ENCODE data around the gene TRIM54.
"Not testable (repeated sequence)": the region's sequence is repeated elsewhere in the genome, so short reads cannot be mapped to it uniquely, and the experiment has no call there.

TRIM54 gene

GRCh38 chr2:27309651-27310050, 27.4 kb downstream of the TRIM54 start:
- DNase-seq (ENCODE audit: low read depth in 1 of 2, low spot score in 1 of 2), result no peak

- no peak for DNase-seq (ENCODE audit: low read depth in 1 of 2, low spot score in 1 of 2)
These were observed 29.9 kb downstream of the TRIM54 start for GRCh38 chr2:27312152-27312551.

- no peak for DNase-seq (ENCODE audit: low read depth in 1 of 2, low spot score in 1 of 2)
These were observed 31.8 kb downstream of the TRIM54 start for GRCh38 chr2:27313882-27314645.

- DNase-seq (ENCODE audit: low read depth in 1 of 2, low spot score in 1 of 2), result no peak
These were observed 32.5 kb downstream of the TRIM54 start for GRCh38 chr2:27314709-27315108.

DNA sequence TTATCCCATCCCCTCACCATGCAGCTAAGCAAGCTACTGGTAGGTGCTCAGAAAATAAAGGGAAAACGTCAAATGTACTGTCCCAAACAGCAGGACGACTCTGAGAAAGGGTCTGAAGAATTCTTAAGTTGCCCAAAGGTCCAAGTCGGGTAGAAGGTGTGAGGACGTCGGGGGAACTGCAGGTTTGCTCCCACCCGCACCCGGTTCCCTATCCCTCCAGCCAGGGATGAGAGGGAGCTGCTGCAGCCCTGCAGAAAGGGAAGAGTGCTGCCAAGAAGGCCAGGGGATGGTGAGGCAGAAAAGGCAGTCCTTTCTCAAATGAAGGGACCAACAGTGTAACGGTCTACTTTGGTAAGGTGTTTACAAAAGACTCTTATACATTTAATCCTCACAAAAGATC, 32.9 kb downstream of the TRIM54 start:
- no peak for DNase-seq (ENCODE audit: low read depth in 1 of 2, low spot score in 1 of 2)

- DNase-seq (ENCODE audit: low read depth in 1 of 2, low spot score in 1 of 2), result no peak
These were observed 34.6 kb downstream of the TRIM54 start for GRCh38 chr2:27316655-27317412.

DNA sequence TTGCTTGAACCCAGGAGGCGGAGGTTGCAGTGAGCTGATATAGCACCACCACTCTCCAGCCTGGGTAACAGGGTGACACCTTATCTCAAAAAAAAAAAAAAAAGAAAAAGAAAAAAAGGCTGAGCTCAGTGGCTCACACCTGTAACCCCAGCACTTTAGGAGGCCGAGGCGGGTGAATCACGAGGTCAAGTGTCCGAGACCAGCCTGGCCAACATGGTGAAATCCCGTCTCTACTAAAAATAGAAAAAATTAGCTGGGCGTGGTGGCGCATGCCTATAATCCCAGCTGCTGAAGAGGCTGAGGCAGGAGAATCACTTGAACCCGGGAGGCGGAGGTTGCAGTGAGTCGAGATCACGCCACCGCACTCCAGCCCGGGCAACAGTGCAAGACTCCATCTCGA, 37.6 kb downstream of the TRIM54 start:
- not testable (repeated sequence) for DNase-seq (ENCODE audit: low read depth in 1 of 2, low spot score in 1 of 2)

DNA sequence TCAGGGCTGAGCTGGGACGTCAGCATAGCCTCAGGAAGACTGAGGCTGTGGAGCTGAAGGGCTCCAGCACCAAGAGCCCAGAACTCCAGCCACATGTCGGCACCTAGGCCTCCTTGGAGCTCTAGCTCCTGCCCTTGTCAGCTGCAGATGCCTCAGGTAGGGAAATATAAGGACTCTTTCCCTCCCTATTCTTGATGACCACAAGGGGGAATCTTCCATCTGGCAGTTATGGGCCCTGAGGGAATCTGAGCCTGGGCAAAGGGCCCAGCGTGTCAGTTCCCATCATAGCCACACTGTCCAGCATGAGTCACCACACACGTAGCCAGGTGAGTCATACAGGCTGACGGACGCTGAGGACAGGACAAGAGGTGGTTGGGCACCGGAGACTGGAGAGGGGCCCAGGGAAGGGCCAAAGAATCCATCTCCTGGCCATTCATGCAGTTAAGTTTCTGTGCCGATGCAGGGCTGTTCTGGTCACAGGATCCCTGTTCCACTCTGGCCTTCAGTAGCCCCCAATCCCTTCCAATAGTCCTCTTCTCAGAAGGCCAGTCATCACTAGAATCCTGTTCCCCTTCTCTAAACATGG, 38.8 kb downstream of the TRIM54 start:
- DNase-seq (ENCODE audit: low read depth in 1 of 2, low spot score in 1 of 2), result no peak

GRCh38 chr2:27322301-27322765, 40.1 kb downstream of the TRIM54 start:
- no peak for DNase-seq (ENCODE audit: low read depth in 1 of 2, low spot score in 1 of 2)

- peak; percentile 75 for DNase-seq (ENCODE audit: low read depth in 1 of 2, low spot score in 1 of 2)
These were observed 40.8 kb downstream of the TRIM54 start, which contains the start of gene MPV17 for GRCh38 chr2:27322766-27323595. TSS of gene MPV17 (minus strand) at chr2:27323097. CDS start at chr2:27322517, 580 bp downstream.

- DNase-seq (ENCODE audit: low read depth in 1 of 2, low spot score in 1 of 2), result no peak
These were observed 41.5 kb downstream of the TRIM54 start for GRCh38 chr2:27323596-27324285.

- no peak for DNase-seq (ENCODE audit: low read depth in 1 of 2, low spot score in 1 of 2)
These were observed 42.5 kb downstream of the TRIM54 start for GRCh38 chr2:27324720-27325119.

- DNase-seq (ENCODE audit: low read depth in 1 of 2, low spot score in 1 of 2), result no peak
These were observed 53.1 kb downstream of the TRIM54 start for GRCh38 chr2:27335311-27335710.

- DNase-seq (ENCODE audit: low read depth in 1 of 2, low spot score in 1 of 2), result no peak
These were observed 53.9 kb downstream of the TRIM54 start for GRCh38 chr2:27336173-27336572.

GRCh38 chr2:27347641-27348040, 65.4 kb downstream of the TRIM54 start:
- no peak for DNase-seq (ENCODE audit: low read depth in 1 of 2, low spot score in 1 of 2)

DNA sequence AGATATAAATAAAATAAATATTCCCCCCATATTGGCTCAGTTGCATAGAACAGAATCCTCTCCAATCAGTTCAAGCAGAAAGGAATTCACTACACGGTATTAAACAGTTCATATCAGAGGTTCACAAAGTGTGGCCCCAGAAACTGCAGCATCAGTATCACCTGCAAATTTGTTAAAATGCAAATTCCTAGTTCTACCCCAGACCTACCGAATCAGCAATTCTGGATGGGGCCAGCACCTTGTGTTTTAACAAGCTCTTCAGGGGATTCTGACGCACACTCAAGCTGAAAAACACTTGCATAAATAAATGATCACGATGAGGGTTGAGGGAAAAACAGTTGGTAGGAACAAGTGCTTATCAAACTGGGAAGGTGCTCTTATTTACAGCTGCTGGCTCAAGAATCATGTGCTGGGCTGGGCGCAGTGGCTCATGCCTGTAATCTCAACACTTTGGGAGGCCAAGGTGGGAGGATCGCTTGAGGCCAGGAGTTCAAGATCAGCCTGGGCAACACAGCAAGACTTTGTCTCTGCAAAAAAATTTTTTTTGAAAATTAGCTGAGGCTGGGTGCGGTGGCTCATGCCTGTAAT, 68.0 kb downstream of the TRIM54 start:
- no peak for DNase-seq (ENCODE audit: low read depth in 1 of 2, low spot score in 1 of 2)

DNA sequence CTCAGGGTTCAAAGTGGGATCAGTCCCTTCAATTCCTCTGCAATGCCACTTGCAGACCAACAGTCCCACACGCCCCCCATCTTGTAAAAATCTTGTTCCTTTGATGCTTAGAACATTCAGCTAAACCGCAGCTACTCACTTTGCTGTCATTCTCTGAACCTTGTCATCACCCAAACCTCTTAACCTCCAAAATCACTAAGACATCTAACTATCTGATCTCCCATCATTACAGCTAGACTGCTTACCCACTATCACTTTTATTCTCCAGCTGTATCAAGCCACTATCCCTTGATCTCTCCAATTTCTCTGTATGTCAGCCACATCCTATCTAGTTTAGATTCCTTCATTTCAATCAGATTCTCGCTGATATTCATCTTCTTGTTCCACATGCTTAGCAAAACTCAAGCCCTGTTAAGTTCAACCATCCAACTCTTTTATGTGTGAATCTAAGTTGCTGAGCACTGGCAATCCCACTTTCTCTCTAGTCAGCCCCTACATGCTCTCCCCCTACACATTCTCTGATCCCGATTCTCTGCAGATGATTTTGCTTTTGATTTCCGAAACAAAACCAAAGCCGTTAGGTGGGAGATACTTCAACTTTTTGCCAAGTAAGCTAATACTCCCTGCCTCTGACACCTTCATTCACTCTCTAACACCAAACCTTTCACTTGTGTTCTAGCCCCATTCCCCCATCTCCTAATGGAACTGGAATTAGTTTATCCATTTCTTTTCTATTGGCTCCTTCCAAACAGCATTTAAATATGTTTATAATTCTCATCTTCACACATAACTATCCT, 69.8 kb downstream of the TRIM54 start:
- no peak for DNase-seq (ENCODE audit: low read depth in 1 of 2, low spot score in 1 of 2)

- DNase-seq (ENCODE audit: low read depth in 1 of 2, low spot score in 1 of 2), result not testable (repeated sequence)
These were observed 71.1 kb downstream of the TRIM54 start for GRCh38 chr2:27353386-27353761.

Measured in activated T-helper 1 cell treated with anti-CD3 and anti-CD28 coated beads, Interleukin-2, amount 50 U/mL, for 16 hours (primary cell).